Fibroblast of pulmonary artery (primary cell): ENCODE measurements around the gene TTC28.

ENCODE experiments used
- DNase-seq: peaks from one replicate; pipeline ENCODE4 v3.0.0-alpha.2; 2010; ENCODE audit warnings: low read depth
- H3K4me3 ChIP-seq: replicated peaks from 2 replicates; pipeline ENCODE4 v1.5.1; 2011; ENCODE audit warnings: low read depth, mild to moderate bottlenecking, control low read depth, low read length, moderate library complexity
- CTCF ChIP-seq: IDR thresholded peaks from 2 replicates; pipeline ENCODE4 v1.5.1; 2011; ENCODE audit warnings: mild to moderate bottlenecking, control low read depth, low read length, inconsistent platforms; ENCODE audit errors: missing control alignments

The TTC28 gene

GRCh38 chr22:27980424-27981148, 699.1 kb downstream of the TTC28 start:
- DNase-seq: no peak
- no peak for TF ChIP-seq CTCF
- no peak overlapping the region for H3K4me3 ChIP-seq

- no peak for TF ChIP-seq CTCF
- no peak overlapping the region for H3K4me3 ChIP-seq
- DNase-seq: no peak
These were observed 700.8 kb downstream of the TTC28 start for GRCh38 chr22:27978802-27979201.

- H3K4me3 ChIP-seq: no peak overlapping the region
- TF ChIP-seq CTCF: no peak
- DNase-seq: no peak
These were observed 701.3 kb downstream of the TTC28 start for GRCh38 chr22:27978317-27978716.

- H3K4me3 ChIP-seq: no peak overlapping the region
- no peak for TF ChIP-seq CTCF
- DNase-seq: no peak
These were observed 703.1 kb downstream of the TTC28 start for GRCh38 chr22:27976586-27976985.

- H3K4me3 ChIP-seq: no peak overlapping the region
- no peak for TF ChIP-seq CTCF
- no peak for DNase-seq
These were observed 704.1 kb downstream of the TTC28 start for GRCh38 chr22:27975381-27976013.

- no peak overlapping the region for H3K4me3 ChIP-seq
- DNase-seq: no peak
- no peak for TF ChIP-seq CTCF
These were observed 705.8 kb downstream of the TTC28 start for GRCh38 chr22:27973846-27974245.
